HG03520 (cell line): Measurements from ENCODE around the gene SMTNL1.
"Not testable (repeated sequence)": the region's sequence is repeated elsewhere in the genome, so short reads cannot be mapped to it uniquely, and the experiment has no call there.

Experiments used
- ATAC-seq: cut with Tn5 transposase; IDR thresholded peaks from one replicate; pipeline ENCODE4 v1.9.1; 2021; ENCODE audit warnings: mild to moderate bottlenecking, moderate library complexity; ENCODE audit not compliant: unreplicated experiment

Gene SMTNL1

DNA sequence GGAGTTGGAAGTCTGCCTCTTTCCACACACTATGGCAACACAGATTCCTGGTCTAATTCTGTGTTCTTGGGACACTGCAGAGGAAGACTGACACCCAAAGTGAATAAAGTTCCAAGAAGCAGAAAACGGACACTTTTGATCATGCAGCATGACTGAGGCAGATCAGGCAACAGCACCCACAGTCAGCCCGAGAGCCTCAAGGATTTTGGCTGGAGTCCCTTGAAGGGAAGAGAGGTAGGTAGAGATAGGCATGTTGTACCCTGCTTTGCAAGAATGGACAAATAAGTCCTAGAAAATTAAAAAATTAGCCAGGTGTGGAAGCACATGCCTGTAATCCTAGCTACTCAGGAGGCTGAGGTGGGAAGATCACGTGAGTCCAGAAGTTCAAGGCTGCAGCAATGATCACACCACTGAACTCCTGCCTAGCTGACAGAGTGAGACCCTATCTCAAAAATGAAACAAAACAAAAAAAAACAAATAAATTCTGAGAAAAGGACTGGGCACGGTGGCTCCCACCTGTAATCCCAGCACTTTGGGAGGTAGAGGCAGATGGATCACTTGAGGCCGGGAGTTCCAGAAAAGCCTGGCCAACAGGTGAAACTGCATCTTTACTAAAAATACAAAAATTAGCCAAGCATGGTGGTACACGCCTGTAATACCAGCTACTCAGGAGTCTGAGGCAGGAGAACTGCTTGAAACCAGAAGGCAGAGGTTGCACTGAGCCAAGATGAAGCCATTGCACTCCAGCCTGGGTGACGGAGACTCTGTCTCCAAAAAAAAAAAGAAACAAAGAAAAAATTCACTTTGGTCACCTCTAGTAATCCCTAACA, 28.8 kb upstream of the SMTNL1 start:
- no peak for ATAC-seq

GRCh38 chr11:57511741-57512430, 25.5 kb upstream of the SMTNL1 start:
- no peak for ATAC-seq

- ATAC-seq = no peak
These were observed 24.5 kb upstream of the SMTNL1 start for GRCh38 chr11:57512646-57513451.

- no peak for ATAC-seq
These were observed 24.0 kb upstream of the SMTNL1 start for GRCh38 chr11:57513452-57513795.

- peak; percentile 37 for ATAC-seq
These were observed 23.4 kb upstream of the SMTNL1 start for GRCh38 chr11:57513911-57514537.

DNA sequence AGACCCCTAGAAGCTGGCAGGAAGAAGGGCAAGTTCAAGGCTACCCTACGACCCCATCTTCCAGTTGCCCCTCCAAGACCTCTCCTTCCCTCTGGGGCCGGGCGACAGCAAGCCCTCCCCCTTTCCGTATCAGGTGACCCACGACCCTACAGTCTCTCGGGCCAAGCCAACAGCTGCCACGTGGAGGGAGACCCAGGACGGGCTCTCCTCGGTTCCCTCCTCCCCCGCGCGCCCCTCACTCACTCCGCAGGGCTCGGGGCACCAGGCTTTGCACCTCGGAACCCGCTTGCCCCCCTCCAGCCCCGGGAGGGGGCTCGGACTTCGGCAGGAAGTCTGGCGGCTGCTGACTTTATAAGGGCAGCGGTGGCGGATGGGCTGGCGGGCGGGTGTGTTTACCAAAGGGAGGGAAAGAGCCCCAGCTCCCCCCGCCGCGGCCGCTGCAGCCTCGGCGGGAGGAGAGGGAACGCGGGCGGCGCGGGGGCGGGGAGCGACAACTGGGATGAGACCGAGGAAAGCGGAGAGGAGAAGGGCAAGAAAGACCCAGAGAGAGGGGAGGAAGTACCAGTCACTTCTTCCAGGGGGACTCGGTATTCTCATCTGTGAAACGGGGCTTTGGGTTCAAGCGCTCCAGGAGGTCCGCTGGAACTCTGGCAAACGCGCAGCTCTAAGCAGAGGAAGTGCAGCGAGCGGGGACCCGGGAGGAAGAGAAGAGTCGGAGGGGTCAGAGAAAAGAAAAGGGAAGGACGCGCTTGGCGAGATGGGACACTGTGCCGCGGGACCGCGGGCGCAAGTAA, 22.7 kb upstream of the SMTNL1 start:
- ATAC-seq = peak; percentile 29

GRCh38 chr11:57515332-57516060, 21.9 kb upstream of the SMTNL1 start, which contains the start of gene SLC43A1:
SLC43A1 (minus strand) TSS chr11:57515702; CDS start chr11:57514111, 1,591 bp downstream.
- peak; percentile 37 for ATAC-seq

DNA sequence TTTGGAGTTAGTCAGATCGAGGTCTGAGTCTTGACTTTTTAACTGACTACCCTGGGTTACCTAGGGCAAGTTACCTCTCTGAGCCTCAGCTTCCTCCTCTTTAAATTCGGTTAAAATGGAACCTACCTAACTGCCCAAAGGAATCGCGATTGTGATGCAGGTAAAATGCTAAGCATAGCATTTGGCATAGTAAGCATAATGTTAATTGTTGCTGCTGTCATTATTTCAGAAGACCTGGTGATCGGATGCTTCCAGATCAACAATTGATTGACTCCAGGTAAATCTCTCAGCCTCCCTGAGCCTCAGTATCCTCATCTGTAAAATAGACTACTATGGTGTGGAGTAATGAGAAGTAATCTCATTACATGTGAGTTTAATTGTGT, 21.3 kb upstream of the SMTNL1 start:
- ATAC-seq = no peak

DNA sequence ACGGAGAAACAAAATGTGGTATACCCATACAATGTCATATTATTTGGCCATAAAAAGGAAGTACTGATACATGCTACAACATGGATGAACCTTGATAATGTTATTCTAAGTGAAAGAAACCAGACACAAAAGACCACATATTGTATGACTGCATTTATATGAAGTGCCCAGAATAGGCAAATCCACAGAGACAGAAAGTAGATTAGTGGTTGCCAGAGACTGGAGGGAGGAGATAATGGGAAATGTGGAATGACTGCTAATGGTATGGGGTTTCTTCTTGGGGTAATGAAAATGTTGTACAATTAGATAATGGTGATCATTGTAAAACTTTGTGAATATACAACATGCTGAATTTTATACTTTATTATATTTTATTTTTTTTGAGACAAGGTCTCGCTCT, 16.3 kb upstream of the SMTNL1 start:
- ATAC-seq = no peak

- ATAC-seq = no peak
These were observed 14.0 kb upstream of the SMTNL1 start for GRCh38 chr11:57523419-57523818.

- ATAC-seq = no peak
These were observed 10.3 kb upstream of the SMTNL1 start for GRCh38 chr11:57527056-57527631.

GRCh38 chr11:57529012-57529411, 8.4 kb upstream of the SMTNL1 start:
- no peak for ATAC-seq

- ATAC-seq = no peak
These were observed 7.2 kb upstream of the SMTNL1 start for GRCh38 chr11:57530215-57530595.

DNA sequence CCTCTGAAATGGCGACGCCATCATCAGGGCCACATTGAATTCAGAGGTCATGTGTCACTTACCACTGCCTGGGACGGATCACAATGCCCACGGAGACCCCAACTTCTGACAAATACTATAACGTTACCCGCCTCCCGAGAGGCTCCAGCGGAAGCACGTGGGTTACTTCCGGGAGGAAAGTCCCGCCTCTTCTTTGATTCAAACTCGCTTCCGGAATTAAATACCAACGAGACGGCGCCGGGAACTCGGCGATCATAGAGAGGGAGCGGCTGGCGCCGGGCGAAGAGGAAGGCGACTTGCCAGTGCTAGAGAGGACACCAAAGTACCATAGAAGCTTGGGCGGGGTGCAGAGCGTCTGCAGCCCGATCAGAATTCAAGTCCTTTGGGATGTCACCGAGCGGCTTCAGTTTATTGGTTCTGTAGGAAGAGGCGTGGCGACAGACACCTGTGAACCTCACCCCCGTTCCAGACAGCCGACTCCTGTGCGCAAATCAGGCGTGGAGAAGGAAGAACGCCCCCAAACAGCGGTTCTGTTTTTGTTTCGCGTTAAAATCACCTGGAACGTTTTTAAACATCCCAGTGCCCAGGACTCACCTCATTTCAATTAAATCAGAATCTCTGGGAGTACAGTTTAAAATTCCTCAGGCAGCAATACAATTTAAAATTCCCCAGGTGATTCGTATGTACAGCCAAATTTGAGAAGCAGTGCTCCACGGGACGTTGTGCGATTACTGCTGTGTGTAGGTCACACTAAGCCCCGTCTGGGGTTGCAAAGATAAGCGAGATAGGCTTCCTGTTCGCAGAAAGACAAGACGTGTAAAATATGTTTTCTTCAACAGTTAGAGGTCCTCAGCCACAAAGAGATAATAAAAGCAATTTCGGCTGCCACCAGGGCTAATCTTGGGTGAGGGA, 6.5 kb upstream of the SMTNL1 start, which contains the start of gene TIMM10:
TSS of gene TIMM10 (minus strand) at position 159 of the 912 bp plus-strand sequence. CDS start 565 bp downstream, outside the sequence.
- peak; percentile 98 for ATAC-seq

DNA sequence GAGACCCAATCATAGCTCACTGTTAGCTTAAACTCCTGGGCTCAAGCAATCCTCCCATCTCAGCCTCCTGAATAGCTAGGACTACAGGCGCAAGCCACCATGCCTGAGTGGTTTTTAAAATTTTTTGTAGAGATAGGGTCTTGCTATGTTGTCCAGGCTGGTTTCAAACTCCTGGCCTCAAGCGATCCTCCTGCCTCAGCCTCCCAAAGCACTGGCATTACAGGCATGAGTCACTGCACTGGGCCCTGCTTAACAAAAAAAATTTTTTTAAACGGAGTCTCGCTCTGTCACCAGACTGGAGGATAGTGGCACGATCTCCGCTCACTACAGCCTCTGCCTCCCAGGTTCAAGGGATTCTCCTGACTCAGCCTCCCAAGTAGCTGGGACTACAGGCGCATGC, 2.9 kb upstream of the SMTNL1 start:
- not testable (repeated sequence) for ATAC-seq

GRCh38 chr11:57539342-57539741, 1.9 kb downstream of the SMTNL1 start:
- no peak for ATAC-seq

DNA sequence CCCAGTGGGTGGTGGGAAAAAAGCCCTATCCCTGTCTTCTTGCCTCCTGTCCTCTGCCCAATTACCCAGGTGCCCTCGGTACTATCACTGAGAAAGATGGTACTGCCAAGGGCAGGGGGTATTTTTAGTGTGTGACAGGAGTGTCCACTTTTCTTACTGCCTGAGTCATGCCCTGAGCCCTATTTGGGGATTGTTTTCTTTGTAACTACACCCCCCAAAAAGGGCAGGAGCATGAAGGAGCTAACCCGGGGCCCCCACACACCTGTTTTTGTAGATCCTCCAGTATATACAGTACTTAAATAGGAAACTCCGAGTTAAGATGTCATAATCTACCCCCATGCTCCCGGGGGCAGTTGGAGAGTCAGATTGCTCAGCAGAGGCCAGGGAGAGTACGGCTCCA, 3.8 kb downstream of the SMTNL1 start:
- no peak for ATAC-seq

- ATAC-seq = no peak
These were observed 5.2 kb downstream of the SMTNL1 start for GRCh38 chr11:57542582-57542981.
